SK-N-MC (cell line): ENCODE results near the gene CLEC10A.

ENCODE experiments used
- EZH2 ChIP-seq: fragments of 200-600 bp; sonication (generic); IDR thresholded peaks from one replicate; pipeline ENCODE4 v1.6.1; 2017; ENCODE audit warnings: antibody characterized with exemption
- FOXP2 ChIP-seq: optimal IDR thresholded peaks from 2 replicates; pipeline ENCODE3; 2011; ENCODE audit warnings: mild to moderate bottlenecking, moderate library complexity; ENCODE audit not compliant: insufficient read depth; ENCODE audit errors: extremely low read length, control extremely low read depth
- POLR2AphosphoS5 ChIP-seq: IDR thresholded peaks from 2 replicates; pipeline ENCODE4 v1.6.1; 2012; ENCODE audit warnings: mild to moderate bottlenecking, low read depth, low read length, borderline replicate concordance

GRCh38 chr17:7058831-7059447, 21.1 kb downstream of the CLEC10A start:
- no peak for TF ChIP-seq FOXP2
- TF ChIP-seq POLR2AphosphoS5 = no peak
- no peak for TF ChIP-seq EZH2
